Mucosa of descending colon (tissue), 3 donors: ENCODE data around the gene LYZL6. TPM values are rescaled to one million over a fixed set of nuclear protein-coding genes. Genes with fewer than 3 reads are reported as not detected.
"Not testable (repeated sequence)": the region's sequence is repeated elsewhere in the genome, so short reads cannot be mapped to it uniquely, and the experiment has no call there.

Experiments used
- ATAC-seq: fragments of 200-7000 bp; cut with Tn5 transposase; one replicate; pipeline ENCODE4 v1.9.1; 2020; ENCODE audit warnings: mild to moderate bottlenecking, moderate library complexity
- DNase-seq, 3 donors: peaks; one replicate each; pipeline ENCODE4 v3.0.0-alpha.2; 2020
- H3K36me3 ChIP-seq: fragments of 200-600 bp; one replicate; pipeline ENCODE4 v1.8.0; 2021; ENCODE audit warnings: low read depth, mild to moderate bottlenecking
- H3K4me1 ChIP-seq: fragments of 200-600 bp; one replicate; pipeline ENCODE4 v1.8.0; 2021; ENCODE audit warnings: low read depth, mild to moderate bottlenecking
- H3K4me3 ChIP-seq: fragments of 200-600 bp; one replicate; pipeline ENCODE4 v1.8.0; 2021; ENCODE audit warnings: mild to moderate bottlenecking
- H3K9me3 ChIP-seq: fragments of 200-600 bp; one replicate; pipeline ENCODE4 v1.8.0; 2021; ENCODE audit warnings: mild to moderate bottlenecking
- intact Hi-C, 2 donors: fragments of 100-400 bp; cut with DNase I in 1 of 2; cut with micrococcal nuclease in 1 of 2; formaldehyde crosslinking; loops; one replicate each; pipeline versions ENCODE4 v1.11.0 to v1.11.1; 2022; cut with DNase I, micrococcal nuclease
- total RNA-seq, 3 donors: library from RNA; stranded (reverse); fragmentation: NEBNext Ultra II Directional in 2 of 3; extraction: Animal tissue kit (Norgen Biotek cat#: 25700) in 2 of 3; gene quantifications; one replicate each; pipeline versions ENCODE4 v1.2.1 to v1.2.4, GENCODE V29; 2021 to 2023
- TF ChIP-seq, protein P1 (sequence below): fragments of 200-600 bp; IDR thresholded peaks from one replicate; pipeline ENCODE4 v1.8.0; 2022; ENCODE audit warnings: antibody characterized with exemption, mild to moderate bottlenecking
- donor health status: DM: no; HTN: no; CAD: no; lungs with moderate emphysema.
- donor health status: DM: no; HTN: no; CAD: no.
- donor health status: DM: no; HTN: yes; CAD: no.

Gene LYZL6
- total RNA-seq, 3 donors from 2014 or later: not detected

DNA sequence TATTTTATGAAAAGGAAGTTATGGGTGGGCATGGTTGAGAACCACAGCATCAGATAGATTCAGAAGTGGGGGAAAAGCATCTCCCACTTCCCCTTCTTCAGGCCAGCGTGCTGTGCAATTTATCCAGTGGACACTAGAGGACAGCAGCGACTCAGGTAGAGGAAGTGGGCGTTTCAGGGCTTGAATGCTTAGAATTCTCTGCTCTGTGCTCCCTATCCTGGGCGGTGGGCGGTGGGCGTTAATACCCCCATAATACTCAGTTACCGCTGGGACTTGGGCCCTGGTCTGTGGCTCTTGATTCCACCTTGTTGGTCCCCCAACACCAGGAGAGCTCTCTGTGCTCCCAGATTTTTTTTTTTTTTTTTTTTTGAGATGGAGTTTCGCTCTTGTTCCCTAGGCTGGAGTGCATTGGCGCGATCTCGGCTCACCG lies 3.7 kb upstream of the LYZL6 start:
- peak in 2 of 3 donors; percentile 65 to 71 for DNase-seq
- Histone ChIP-seq H3K36me3 (no peaks in the 10 kb centered on the region), H3K9me3 (no peaks in the 10 kb centered on the region), H3K4me1 (no peaks in the 10 kb centered on the region), H3K4me3 (no peak overlapping the region)
- ATAC-seq: peak; percentile 84
- TF ChIP-seq, protein P1, sequence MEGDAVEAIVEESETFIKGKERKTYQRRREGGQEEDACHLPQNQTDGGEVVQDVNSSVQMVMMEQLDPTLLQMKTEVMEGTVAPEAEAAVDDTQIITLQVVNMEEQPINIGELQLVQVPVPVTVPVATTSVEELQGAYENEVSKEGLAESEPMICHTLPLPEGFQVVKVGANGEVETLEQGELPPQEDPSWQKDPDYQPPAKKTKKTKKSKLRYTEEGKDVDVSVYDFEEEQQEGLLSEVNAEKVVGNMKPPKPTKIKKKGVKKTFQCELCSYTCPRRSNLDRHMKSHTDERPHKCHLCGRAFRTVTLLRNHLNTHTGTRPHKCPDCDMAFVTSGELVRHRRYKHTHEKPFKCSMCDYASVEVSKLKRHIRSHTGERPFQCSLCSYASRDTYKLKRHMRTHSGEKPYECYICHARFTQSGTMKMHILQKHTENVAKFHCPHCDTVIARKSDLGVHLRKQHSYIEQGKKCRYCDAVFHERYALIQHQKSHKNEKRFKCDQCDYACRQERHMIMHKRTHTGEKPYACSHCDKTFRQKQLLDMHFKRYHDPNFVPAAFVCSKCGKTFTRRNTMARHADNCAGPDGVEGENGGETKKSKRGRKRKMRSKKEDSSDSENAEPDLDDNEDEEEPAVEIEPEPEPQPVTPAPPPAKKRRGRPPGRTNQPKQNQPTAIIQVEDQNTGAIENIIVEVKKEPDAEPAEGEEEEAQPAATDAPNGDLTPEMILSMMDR: peak; percentile 68
- intact Hi-C loops: no loop called here

DNA sequence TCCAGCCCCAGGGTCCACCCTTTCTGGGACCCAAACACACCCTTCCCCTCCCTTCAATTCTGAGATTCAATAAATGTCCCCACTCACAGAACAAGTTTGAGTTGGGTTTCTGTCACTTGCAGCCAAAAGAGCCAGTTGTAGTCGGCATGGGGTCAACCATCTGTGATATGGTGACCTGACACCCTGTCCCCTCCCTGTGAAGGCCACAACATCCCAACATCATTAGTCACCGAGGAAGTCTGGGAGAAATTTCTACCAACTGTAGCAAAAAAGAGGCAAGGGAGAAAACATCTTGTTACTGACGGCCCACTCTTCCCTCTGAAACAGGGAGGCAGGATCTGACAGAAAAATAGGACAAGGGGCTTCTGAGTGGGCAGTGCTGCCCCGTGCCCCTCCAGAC lies 638 bp upstream of the LYZL6 start:
- DNase-seq (no peak), ATAC-seq (no peak)
- intact Hi-C loops: no loop called here
- H3K36me3 ChIP-seq: no peaks in the 10 kb centered on the region
- H3K9me3 ChIP-seq: no peaks in the 10 kb centered on the region
- no peak overlapping the region for H3K4me3 ChIP-seq
- TF ChIP-seq, protein P1: no peak
- H3K4me1 ChIP-seq: no peaks in the 10 kb centered on the region

DNA sequence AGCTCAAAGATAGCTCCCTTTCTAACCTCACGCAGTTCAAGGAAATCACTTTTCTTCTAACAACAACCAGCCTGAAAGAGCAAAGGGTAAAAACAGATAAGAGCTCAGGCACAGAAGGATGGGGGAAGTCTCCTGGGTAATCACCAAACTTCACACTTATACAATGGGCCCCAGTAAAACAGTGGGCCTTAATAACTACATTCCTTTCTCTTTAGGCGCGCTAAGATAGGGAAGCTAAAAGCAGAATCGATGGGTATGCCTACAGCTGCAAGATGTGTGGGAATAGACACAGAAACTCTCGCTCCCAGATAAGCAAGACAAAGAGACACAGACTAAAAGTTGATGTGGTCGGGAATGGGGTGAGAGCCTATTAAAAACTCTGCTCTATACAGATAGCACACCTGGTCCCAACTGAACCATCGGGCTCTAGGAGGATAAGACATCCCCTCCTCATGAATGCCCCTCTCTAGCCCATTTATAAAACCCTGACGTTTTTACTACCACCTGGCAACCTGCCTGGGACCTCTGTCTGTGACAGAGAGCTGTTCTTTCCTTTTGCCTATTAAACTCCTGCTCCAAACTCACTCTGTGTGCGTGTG lies 826 bp downstream of the LYZL6 start:
- TF ChIP-seq, protein P1: no peak
- ATAC-seq: peak; percentile 66
- no peaks in the 10 kb centered on the region for H3K36me3 ChIP-seq
- intact Hi-C loops: no loop called here
- DNase-seq: peak in 1 of 3 donors; percentile 53
- H3K9me3 ChIP-seq: no peaks in the 10 kb centered on the region
- H3K4me1 ChIP-seq: no peaks in the 10 kb centered on the region
- H3K4me3 ChIP-seq: no peak overlapping the region

DNA sequence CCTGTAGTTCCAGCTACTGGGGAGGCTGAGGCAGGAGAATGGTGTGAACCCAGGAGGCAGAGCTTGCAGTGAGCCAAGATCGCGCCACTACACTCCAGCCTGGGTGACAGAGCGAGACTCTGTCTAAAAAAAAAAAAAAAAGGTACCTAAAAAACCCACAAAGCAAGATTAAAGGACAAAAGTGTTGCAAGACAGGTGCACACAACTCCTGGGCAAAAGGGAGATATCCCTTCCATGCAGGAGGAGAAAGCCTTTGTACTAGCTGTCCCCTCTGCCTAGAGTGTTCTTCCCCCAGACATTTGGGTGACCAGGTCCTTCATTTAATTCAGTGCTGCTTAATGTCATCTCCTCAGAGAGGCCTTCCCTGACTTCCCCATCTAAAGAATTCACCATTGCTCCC lies 5.0 kb downstream of the LYZL6 start:
- intact Hi-C loops, H3K4me1 ChIP-seq: not testable (repeated sequence)

GRCh38 chr17:35936063-35936462 lies 7.5 kb downstream of the LYZL6 start:
- ATAC-seq: no peak
- TF ChIP-seq, protein P1: no peak
- no peak for DNase-seq
- intact Hi-C loops: no loop called here
- H3K4me3 ChIP-seq: no peak overlapping the region
- H3K4me1 ChIP-seq: no peaks in the 10 kb centered on the region
- no peaks in the 10 kb centered on the region for H3K9me3 ChIP-seq
- no peaks in the 10 kb centered on the region for H3K36me3 ChIP-seq

More for the DNA sequence above, 5.0 kb downstream of the LYZL6 start:
- not testable (repeated sequence) for ATAC-seq, H3K4me3 ChIP-seq, H3K36me3 ChIP-seq, H3K9me3 ChIP-seq, DNase-seq

DNA sequence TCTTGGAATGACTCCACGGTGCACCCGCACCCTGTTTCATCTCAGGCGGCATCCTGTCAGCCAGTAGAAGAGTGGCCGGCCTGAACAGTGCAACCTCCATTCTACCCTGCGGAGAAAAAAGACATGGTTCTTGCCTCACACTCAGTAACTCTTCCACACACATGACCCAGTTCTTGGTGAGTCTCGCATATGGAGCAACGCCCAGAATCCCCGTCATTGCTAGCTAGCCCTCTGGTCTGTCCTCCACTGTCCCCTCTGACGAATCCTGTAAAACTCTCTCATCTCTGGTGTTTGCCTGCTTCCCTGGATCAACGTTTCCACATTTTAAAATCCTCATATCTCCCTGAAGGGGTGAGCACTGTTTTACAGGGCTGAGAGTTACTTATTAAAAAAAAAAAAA lies 8.8 kb downstream of the LYZL6 start:
- ATAC-seq (no peak), DNase-seq (no peak)
- Histone ChIP-seq H3K4me3 (no peak overlapping the region), H3K9me3 (no peaks in the 10 kb centered on the region), H3K4me1 (peaks cover 6% of the 10 kb centered on the region), H3K36me3 (no peaks in the 10 kb centered on the region)
- intact Hi-C loops: no loop called here
- TF ChIP-seq, protein P1: no peak
